Stimulated activated naive CD8-positive, alpha-beta T cell treated with anti-CD3 and anti-CD28 coated beads, Interleukin-15, Interleukin-2, amounts not matched to agents 100 U/mL and 50 U/mL, for 24 hours (primary cell): Measurements from ENCODE around the gene PAGR1.
"Not testable (repeated sequence)": the region's sequence is repeated elsewhere in the genome, so short reads cannot be mapped to it uniquely, and the experiment has no call there.

ENCODE experiments used
- ATAC-seq: fragments of 150-1000 bp; cut with Tn5 transposase; one replicate; pipeline ENCODE4 v1.10.0; 2021
- DNase-seq: peaks from one replicate; pipeline ENCODE4 v3.0.0; 2021

The PAGR1 gene

DNA sequence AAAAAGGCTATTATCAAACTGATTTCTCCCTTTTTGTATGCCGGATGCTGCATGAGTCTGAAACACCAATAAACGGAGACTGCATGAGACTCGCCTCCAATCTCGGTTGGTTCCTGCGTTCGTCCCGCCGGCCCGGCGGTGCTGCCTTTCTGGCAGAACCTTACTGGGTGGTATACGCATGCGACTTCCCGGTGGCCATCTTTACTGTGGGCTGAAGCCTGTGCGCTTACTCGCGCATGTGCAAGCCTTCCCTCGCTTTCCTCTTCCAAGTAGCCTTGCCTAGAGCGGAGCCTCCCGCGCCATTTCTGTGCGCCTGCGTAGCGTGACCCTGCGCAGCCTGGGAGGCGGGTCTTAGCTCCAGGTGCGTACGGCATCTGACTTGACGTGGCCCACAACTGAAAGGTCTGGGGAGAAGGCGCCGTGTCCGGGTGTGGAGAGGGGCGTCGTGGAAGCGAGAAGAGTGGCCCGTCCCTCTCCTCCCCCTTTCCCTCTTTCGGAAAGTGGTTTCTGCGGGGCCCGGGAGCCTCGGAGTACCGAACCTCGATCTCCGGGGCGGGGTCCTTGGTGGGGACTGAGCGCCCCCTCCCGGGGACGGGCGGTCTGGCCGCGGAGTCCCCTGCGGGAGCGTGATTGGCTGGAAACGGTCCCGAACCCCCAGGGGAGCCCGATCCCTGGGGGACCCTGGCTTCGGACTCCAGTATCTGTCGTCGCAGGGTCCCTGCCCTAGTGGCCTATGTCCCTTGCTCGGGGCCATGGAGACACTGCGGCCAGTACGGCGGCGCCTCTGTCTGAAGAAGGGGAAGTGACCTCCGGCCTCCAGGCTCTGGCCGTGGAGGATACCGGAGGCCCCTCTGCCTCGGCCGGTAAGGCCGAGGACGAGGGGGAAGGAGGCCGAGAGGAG, at the start of gene PAGR1:
PAGR1 (plus strand) TSS at position 360 of the 901 bp plus-strand sequence; CDS start at position 734, 374 bp downstream.
- ATAC-seq (peak; percentile 73), DNase-seq (peak; percentile 97)

DNA sequence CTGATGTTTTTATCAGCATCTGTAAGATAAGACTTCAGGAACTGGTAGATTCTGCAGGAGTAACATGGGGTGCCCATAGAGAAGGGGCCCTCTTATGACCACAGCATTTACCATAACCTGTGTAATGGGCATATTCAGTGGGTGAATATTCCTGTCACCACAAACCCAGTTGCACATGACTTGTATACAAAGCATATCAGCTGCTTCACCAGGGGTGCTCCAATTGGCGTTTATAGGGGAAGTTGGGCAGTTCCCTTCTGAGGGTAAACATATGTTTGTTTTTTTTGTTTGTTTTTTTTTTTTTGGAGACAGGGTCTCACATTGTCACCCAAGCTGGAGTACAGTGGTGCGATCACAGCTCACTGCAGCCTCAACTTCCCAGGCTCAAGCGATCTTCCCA, 49.4 kb upstream of the PAGR1 start:
- ATAC-seq (no peak), DNase-seq (no peak)

DNA sequence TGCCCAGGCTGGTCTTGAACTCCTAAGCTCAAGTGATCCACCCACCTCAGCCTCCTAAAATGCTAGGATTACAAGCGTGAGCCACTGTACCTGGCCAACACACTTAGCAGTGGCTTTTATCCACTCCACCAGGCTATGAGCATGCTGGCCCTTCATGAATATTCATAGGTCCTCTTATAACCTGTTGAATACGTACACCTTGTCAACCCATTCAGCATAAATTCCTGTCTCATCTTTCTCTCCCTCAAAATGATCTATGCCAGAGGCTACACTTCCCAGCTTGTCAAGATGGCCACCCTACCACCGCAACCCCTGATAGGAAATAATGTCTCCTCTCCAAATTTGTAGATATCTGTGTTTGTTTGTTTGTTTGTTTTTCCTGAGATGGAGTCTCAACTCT, 48.9 kb upstream of the PAGR1 start:
- DNase-seq, result no peak
- ATAC-seq, result no peak

- DNase-seq (no peak), ATAC-seq (no peak)
These were observed 46.4 kb upstream of the PAGR1 start for GRCh38 chr16:29769507-29769906.

DNA sequence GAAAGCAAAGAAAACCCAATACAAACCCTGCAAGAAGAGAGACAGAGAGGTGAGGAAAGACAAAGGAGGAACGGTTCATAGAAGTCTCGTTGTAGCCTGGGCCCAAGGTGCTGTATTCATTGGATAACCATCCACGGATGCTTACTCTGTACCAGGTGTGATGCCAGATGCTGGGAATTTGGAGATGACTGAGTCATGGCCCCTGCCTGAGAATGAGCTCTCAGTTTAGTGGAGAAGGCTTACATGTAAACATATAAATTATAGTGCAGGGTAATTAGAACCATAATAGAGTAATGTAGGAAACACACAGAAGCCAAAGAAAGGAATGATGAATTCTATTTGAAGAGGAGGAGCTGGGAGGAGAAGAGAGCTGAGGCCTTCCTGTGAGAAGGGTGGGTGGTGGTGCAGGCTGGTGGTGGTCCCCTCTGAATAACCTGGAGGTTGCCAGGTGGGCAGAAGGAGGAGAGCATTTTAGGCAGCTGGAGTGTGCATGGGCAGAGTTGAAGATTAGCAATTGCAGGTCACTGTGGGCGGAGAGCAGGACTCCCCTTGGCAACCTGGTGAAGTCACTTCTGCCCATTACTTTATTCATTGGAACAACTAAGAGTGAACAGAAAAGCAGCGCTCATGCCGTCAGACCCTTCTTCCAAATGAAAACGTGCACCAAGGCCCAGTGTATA, 45.6 kb upstream of the PAGR1 start:
- DNase-seq, result no peak
- ATAC-seq, result no peak

- DNase-seq, ATAC-seq: not testable (repeated sequence)
These were observed 43.6 kb upstream of the PAGR1 start for GRCh38 chr16:29772330-29772729.

DNA sequence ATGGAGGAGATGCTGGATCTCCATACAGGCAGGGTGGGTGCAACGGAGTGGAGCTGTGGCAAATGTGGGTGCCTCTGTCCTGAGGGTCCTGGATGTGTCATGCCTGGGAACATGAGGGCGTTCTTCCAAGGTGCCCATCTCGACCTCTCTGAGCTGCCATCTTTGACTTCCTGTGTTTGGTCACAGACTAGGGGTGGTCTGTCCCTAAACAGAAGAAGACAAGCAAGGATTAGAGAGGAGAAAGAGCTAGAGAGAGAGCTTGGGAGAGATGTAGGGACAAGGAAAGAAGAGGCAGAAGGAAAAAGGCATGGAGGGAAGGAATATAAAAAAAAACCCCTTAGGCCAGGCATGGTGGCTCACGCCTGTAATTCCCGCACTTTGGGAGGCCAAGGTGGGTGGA, 41.2 kb upstream of the PAGR1 start:
- ATAC-seq (no peak), DNase-seq (no peak)

DNA sequence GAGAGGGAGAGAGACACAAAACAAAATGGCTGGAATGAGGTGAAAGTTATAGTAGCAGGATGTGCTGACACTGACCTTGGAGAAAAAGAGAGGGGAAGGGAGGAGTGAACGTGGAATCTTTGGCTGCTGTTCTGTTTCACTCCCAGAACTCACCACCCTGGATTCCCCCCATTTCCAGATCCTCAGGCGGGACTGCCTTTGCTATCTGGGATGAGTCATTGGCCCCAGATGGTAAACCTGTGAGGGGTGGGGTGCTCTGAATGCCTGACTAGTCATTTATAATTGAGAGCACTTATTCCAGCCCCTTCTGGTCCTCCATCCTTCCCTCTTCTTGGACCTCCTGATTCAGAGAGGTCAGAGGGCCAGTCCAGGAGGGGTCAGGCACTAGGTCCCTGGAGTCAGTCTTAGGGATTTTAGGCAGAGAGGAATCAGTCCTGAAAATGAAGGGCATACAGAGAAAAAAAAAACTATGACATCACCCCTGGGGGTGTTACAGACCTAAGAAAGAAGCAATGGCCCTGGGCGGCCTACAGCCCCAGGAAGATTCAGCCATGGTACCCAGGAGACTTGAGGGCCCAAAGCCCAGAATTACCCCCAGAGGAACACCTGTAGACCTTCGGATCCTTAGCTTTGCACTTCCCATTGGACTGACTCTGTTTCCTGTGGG, 40.1 kb upstream of the PAGR1 start:
- no peak for DNase-seq

GRCh38 chr16:29777576-29778350, 38.2 kb upstream of the PAGR1 start, which contains the start of gene ZG16:
TSS of gene ZG16 (plus strand) at chr16:29778256. CDS start at chr16:29779267, 1,011 bp downstream.
- ATAC-seq (no peak), DNase-seq (no peak)

More for the DNA sequence above, 40.1 kb upstream of the PAGR1 start:
- ATAC-seq, result no peak

GRCh38 chr16:29779474-29779873, 36.5 kb upstream of the PAGR1 start:
- DNase-seq, result no peak
- ATAC-seq, result no peak

GRCh38 chr16:29783094-29783953, 32.6 kb upstream of the PAGR1 start:
- not testable (repeated sequence) for DNase-seq, ATAC-seq

GRCh38 chr16:29784157-29784556, 31.8 kb upstream of the PAGR1 start:
- no peak for DNase-seq
- ATAC-seq, result peak; percentile 89

DNA sequence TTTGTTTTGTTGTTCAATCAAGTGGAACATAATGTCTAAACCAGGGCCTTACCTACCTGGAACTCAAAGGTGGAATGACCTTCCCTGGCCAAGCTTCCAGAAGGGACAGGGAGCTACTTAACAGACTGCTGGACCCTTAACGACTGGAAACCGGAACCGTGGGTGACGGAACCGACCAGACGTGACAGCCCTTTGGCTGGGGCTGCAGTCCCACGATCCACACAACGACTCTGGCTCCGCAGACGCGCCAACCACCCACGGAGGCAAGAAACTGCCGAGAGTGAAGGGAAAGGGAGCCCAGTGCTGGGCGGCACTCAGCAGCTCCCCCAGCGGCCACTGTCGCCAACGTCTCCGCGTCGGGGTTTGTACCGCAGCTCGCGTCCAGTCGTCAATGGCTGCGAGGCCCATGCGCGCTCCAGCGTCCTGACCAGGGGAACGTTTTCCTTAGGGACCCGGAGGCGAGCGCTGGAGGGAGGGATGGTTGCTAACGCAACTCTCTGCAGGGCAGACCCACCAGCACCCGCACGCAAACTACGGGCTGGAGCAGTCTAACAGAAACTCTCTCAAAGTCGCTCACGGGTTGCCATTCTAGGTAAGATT, 31.0 kb upstream of the PAGR1 start:
- peak; percentile 85 for DNase-seq
- ATAC-seq, result peak; percentile 80

GRCh38 chr16:29787155-29787554, 28.8 kb upstream of the PAGR1 start:
- not testable (repeated sequence) for ATAC-seq, DNase-seq

DNA sequence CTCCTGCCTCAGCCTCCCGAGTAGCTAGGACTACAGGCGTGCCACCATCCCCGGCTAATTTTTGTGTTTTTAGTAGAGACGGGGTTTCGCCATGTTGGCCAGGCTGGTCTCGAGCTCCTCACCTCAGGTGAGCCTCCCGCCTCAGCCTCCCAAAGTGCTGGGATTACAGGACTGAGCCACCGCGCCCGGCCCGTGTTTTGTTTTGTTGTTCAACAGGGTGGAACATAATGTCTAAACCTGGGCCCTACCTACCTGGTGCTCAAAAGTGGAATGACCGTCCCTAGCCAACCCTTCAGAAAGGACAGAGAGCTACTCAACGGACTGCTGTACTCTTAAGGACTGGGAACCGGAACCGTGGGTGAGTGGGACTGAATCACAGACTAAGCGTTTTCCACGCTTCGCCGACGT, 26.2 kb upstream of the PAGR1 start:
- no peak for DNase-seq
- no peak for ATAC-seq

DNA sequence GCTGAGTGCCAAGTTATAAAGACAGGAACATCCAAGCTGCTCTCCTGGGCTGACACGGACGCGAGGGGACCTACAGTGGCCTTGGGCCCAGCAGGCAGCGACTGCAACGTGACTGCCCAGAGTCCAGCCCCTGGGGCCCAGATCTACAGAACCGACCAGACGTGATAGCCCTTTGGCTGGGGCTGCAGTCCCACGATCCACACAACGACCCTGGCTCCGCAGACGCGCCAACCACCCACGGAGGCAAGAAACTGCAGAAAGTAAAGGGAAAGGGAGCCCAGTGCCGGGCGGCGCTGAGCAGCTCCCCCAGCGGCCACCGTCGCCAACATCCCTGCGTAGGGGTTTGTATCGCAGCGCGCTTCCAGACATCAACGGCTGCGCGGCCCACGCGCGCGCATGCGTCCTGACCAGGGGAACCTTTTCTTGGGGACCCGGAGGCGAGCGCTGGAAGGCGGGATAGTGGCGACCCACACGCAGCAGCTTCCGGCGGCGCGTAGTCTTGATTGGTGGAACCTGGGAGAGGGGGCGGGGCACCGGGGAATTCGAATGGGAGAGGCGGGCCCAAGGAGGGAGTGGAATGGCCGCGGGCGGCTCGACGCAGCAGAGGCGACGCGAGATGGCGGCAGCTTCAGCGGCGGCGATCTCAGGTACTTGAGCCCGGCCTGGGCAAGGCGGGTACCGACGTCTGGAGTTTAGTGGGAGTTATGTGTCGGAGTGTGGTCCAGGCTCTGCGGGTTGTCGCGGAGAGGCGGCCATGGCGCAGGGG, 25.6 kb upstream of the PAGR1 start, which contains the start of gene KIF22:
KIF22 (plus strand) TSS at position 569 of the 766 bp plus-strand sequence; CDS start at position 578, 9 bp downstream.
- peak; percentile 97 for ATAC-seq
- DNase-seq, result peak; percentile 100

DNA sequence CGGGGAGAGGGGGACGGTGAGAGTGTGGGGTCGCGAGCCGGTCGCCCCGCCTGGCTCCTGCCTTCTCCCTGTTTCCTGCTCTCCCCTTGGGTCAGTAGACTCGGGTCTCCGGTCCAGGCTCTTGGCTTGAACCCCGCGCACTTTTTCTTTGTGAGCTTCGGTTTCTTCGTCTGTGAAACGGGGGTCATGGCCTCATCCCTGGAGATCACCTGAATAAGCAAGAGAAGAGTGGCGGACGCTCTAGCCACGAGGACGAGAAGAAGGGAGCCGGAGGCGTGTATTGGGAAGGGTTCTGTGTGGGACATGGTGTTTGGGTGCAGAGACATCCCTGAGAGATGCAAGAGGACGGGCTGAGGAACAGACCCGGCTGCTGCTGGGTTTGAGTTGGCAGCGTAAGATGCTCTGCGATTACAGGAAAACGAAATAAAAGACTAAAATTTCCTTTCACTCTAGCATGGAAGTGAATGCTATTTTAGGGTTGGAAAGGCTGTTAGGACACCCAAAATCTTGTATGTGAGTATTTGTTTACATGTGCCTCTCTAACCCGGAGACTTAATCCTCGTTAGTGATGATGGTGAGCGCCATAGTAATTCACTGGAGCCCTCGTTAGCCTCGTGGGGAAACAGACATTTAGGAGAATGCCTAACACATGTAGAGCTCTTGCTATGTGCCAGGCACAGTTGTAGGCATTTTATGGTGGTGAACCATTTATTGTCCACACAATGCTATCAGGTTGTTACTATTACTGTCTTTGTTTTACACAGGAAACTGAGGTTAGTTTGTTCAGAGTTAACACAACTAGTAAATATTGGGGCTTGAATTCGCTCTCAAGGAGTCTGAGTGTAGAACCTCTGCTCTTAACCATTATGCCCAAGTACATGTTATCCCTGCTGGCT, 24.8 kb upstream of the PAGR1 start:
- DNase-seq, result no peak
- ATAC-seq, result peak; percentile 15
